Activated CD8-positive, alpha-beta T cell treated with anti-CD3 and anti-CD28 coated beads for 36 hours (primary cell): ENCODE measurements around the gene DENND6B. TPM values are rescaled to one million over a fixed set of nuclear protein-coding genes. Genes with fewer than 3 reads are reported as not detected.

Experiments
- ATAC-seq: fragments of 200-7000 bp; cut with Tn5 transposase; one replicate; pipeline ENCODE4 v1.10.0; 2021; ENCODE audit warnings: mild to moderate bottlenecking, moderate library complexity
- CTCF ChIA-PET: fragments of 350-600 bp; sonication (Branson Sonifier 250); formaldehyde crosslinking; loops from one replicate; lab custom pipeline; 2021; ENCODE audit warnings: antibody characterized with exemption; lab: Charles Lee
- POLR2A ChIA-PET: fragments of 350-600 bp; sonication (Branson Sonifier 250); formaldehyde crosslinking; loops from one replicate; lab custom pipeline; 2021; ENCODE audit warnings: antibody characterized with exemption; lab: Charles Lee
- DNase-seq: peaks from one replicate; pipeline ENCODE4 v3.0.0-alpha.2; 2020
- H3K27ac Mint-ChIP-seq: one replicate; pipeline ENCODE4 v1.8.0; 2021; ENCODE audit warnings: mild to moderate bottlenecking, mixed read lengths
- H3K27me3 Mint-ChIP-seq: one replicate; pipeline ENCODE4 v1.8.0; 2021; ENCODE audit warnings: mixed read lengths
- H3K36me3 Mint-ChIP-seq: one replicate; pipeline ENCODE4 v1.8.0; 2021; ENCODE audit warnings: low read depth, mixed read lengths
- H3K4me1 Mint-ChIP-seq: one replicate; pipeline ENCODE4 v1.8.0; 2021; ENCODE audit warnings: low read depth, mixed read lengths
- H3K4me3 Mint-ChIP-seq: one replicate; pipeline ENCODE4 v1.8.0; 2021; ENCODE audit warnings: mild to moderate bottlenecking, moderate library complexity, mixed read lengths
- H3K9me3 Mint-ChIP-seq: one replicate; pipeline ENCODE4 v1.8.0; 2021; ENCODE audit warnings: mixed read lengths
- CTCF ChIP-seq: fragments of 200-600 bp; IDR thresholded peaks from one replicate; pipeline ENCODE4 v1.8.0; 2022; ENCODE audit warnings: antibody characterized with exemption, mild to moderate bottlenecking
- intact Hi-C: fragments of 100-400 bp; cut with micrococcal nuclease; formaldehyde crosslinking; loops from one replicate; pipeline ENCODE4 v1.10.0; 2022
- total RNA-seq, 2 experiments: library from RNA; stranded (reverse); gene quantifications; one replicate each; pipeline ENCODE4 v1.2.3, GENCODE V29; 2021

DENND6B gene
- total RNA-seq, 2 experiments from 2014 or later = 4.6 to 5.3 TPM

GRCh38 chr22:50320671-50321325 is 6.0 kb downstream of the DENND6B start:
- ChIA-PET CTCF (interaction anchor here (1.3 kb wide), 2 partner anchors 45 to 69 kb away, joined by 5 to 7 read pairs; no protein-coding TSS in a partner anchor), POLR2A (interaction anchor here (0.6 to 1.5 kb wide), 2 partner anchors 14 to 502 kb away, joined by 4 to 6 read pairs; partner anchors contain the start of gene PLXNB2)
- ATAC-seq (no peak), DNase-seq (no peak)
- intact Hi-C loops = no loop called here
- no peaks in the 10 kb centered on the region for H3K4me1 Mint-ChIP-seq
- peaks cover 5% of the 10 kb centered on the region for H3K27me3 Mint-ChIP-seq
- no peaks in the 10 kb centered on the region for H3K9me3 Mint-ChIP-seq
- no peak overlapping the region for H3K27ac Mint-ChIP-seq
- H3K4me3 Mint-ChIP-seq = no peak overlapping the region
- no peak for TF ChIP-seq CTCF
- no peaks in the 10 kb centered on the region for H3K36me3 Mint-ChIP-seq

- DNase-seq (no peak), ATAC-seq (no peak)
- CTCF ChIA-PET = interaction anchor here (1.3 kb wide), 1 partner anchor 68 kb away, joined by 5 read pairs; no protein-coding TSS in a partner anchor
- peaks cover 5% of the 10 kb centered on the region for H3K27me3 Mint-ChIP-seq
- no peak overlapping the region for H3K27ac Mint-ChIP-seq
- no peaks in the 10 kb centered on the region for H3K36me3 Mint-ChIP-seq
- TF ChIP-seq CTCF = no peak
- H3K9me3 Mint-ChIP-seq = no peaks in the 10 kb centered on the region
- intact Hi-C loops = no loop called here
- no peak overlapping the region for H3K4me3 Mint-ChIP-seq
- POLR2A ChIA-PET = interaction anchor here (1.5 kb wide), 1 partner anchor 13 kb away, joined by 6 read pairs; the partner anchor contains the start of gene PLXNB2
- H3K4me1 Mint-ChIP-seq = peaks cover 3% of the 10 kb centered on the region
Measured at GRCh38 chr22:50320116-50320515, 6.7 kb downstream of the DENND6B start.

- ChIA-PET CTCF (no interaction called here), POLR2A (interaction anchor here (1.5 kb wide), 1 partner anchor 12 kb away, joined by 6 read pairs; the partner anchor contains the start of gene PLXNB2)
- Mint-ChIP-seq H3K36me3 (no peaks in the 10 kb centered on the region), H3K27ac (no peak overlapping the region), H3K9me3 (no peaks in the 10 kb centered on the region), H3K27me3 (no peaks in the 10 kb centered on the region), H3K4me1 (peaks cover 5% of the 10 kb centered on the region), H3K4me3 (no peak overlapping the region)
- ATAC-seq = no peak
- no peak for TF ChIP-seq CTCF
- intact Hi-C loops = no loop called here
- DNase-seq = no peak
Measured at GRCh38 chr22:50319503-50319951, 7.3 kb downstream of the DENND6B start.

GRCh38 chr22:50318698-50319411 is 8.0 kb downstream of the DENND6B start:
- Mint-ChIP-seq H3K36me3 (no peaks in the 10 kb centered on the region), H3K4me1 (peaks cover 8% of the 10 kb centered on the region), H3K27ac (no peak overlapping the region), H3K4me3 (no peak overlapping the region), H3K9me3 (no peaks in the 10 kb centered on the region), H3K27me3 (no peaks in the 10 kb centered on the region)
- no peak for TF ChIP-seq CTCF
- intact Hi-C loops = no loop called here
- ATAC-seq (no peak), DNase-seq (no peak)
- CTCF ChIA-PET = no interaction called here
- POLR2A ChIA-PET = no interaction called here

GRCh38 chr22:50318356-50318697 is 8.5 kb downstream of the DENND6B start:
- Mint-ChIP-seq H3K9me3 (no peaks in the 10 kb centered on the region), H3K4me3 (no peak overlapping the region)

More at GRCh38 chr22:50318356-50318697, 8.5 kb downstream of the DENND6B start:
- TF ChIP-seq CTCF = no peak
- DNase-seq (no peak), ATAC-seq (no peak)
- intact Hi-C loops = no loop called here
- Mint-ChIP-seq H3K27me3 (no peaks in the 10 kb centered on the region), H3K36me3 (no peaks in the 10 kb centered on the region), H3K27ac (no peak overlapping the region), H3K4me1 (peaks cover 8% of the 10 kb centered on the region)
- ChIA-PET POLR2A (interaction anchor here (2.6 kb wide), 1 partner anchor 8 kb away, joined by 8 read pairs; the partner anchor contains the start of gene DENND6B), CTCF (no interaction called here)
